GM23338 (cell line): ENCODE data around the gene ITGA8. TPM values are rescaled to one million over a fixed set of nuclear protein-coding genes. Genes with fewer than 3 reads are reported as not detected.

ENCODE experiments used
- ATAC-seq: fragments of 200-7000 bp; cut with Tn5 transposase; 3 replicates; pipeline ENCODE4 v1.9.1; 2020
- DNase-seq: peaks from one replicate; pipeline ENCODE4 v3.0.0-alpha.2; 2015; ENCODE audit warnings: low spot score
- H2AFZ ChIP-seq: fragments of 200-600 bp; sonication (generic); 2 replicates; pipeline ENCODE4 v1.8.0; 2016; ENCODE audit warnings: antibody characterized with exemption, mild to moderate bottlenecking, moderate library complexity
- H3F3A ChIP-seq: fragments of 200-600 bp; sonication (generic); replicated peaks from 2 replicates; pipeline ENCODE4 v1.8.0; 2017; ENCODE audit warnings: antibody characterized with exemption, mixed run types, low read depth
- H3K27ac ChIP-seq: fragments of 200-600 bp; sonication (generic); 2 replicates; pipeline ENCODE4 v1.6.1; 2016; ENCODE audit warnings: low read depth
- H3K27me3 ChIP-seq: fragments of 200-600 bp; sonication (generic); 2 replicates; pipeline ENCODE4 v1.8.0; 2016; ENCODE audit warnings: mild to moderate bottlenecking, mixed run types, moderate library complexity; ENCODE audit not compliant: insufficient read depth
- H3K36me3 ChIP-seq: fragments of 200-600 bp; sonication (generic); 2 replicates; pipeline ENCODE4 v1.8.0; 2016; ENCODE audit warnings: mild to moderate bottlenecking; ENCODE audit not compliant: insufficient read depth
- H3K4me1 ChIP-seq: fragments of 200-600 bp; sonication (generic); 2 replicates; pipeline ENCODE4 v1.8.0; 2016; ENCODE audit warnings: mild to moderate bottlenecking, moderate library complexity; ENCODE audit not compliant: insufficient read depth
- H3K4me2 ChIP-seq: fragments of 200-600 bp; sonication (generic); 2 replicates; pipeline ENCODE4 v1.7.1; 2017; ENCODE audit warnings: mixed run types
- H3K4me3 ChIP-seq: fragments of 200-600 bp; sonication (generic); 2 replicates; pipeline ENCODE4 v1.6.1; 2016; ENCODE audit warnings: mixed run types
- H3K79me2 ChIP-seq: fragments of 200-600 bp; sonication (generic); replicated peaks from 2 replicates; pipeline ENCODE4 v1.8.0; 2017; ENCODE audit warnings: mild to moderate bottlenecking; ENCODE audit not compliant: insufficient read depth
- H3K9me2 ChIP-seq: fragments of 200-600 bp; sonication (generic); 2 replicates; pipeline ENCODE4 v1.8.0; 2017; ENCODE audit not compliant: insufficient read depth
- H4K20me1 ChIP-seq: fragments of 200-600 bp; sonication (generic); replicated peaks from 2 replicates; pipeline ENCODE4 v1.8.0; 2017; ENCODE audit warnings: mild to moderate bottlenecking; ENCODE audit not compliant: insufficient read depth
- H3K27ac Mint-ChIP-seq: 2 replicates; pipeline ENCODE4 v1.8.0; 2020; ENCODE audit warnings: inconsistent platforms, mild to moderate bottlenecking, moderate library complexity, mixed read lengths
- H3K27me3 Mint-ChIP-seq: 3 replicates; pipeline ENCODE4 v1.8.0; 2022; ENCODE audit warnings: low read depth, mild to moderate bottlenecking, moderate library complexity, mixed read lengths, inconsistent platforms; ENCODE audit not compliant: insufficient read depth, poor library complexity
- H3K36me3 Mint-ChIP-seq: 3 replicates; pipeline ENCODE4 v1.8.0; 2021; ENCODE audit warnings: low read depth, mild to moderate bottlenecking, inconsistent platforms, moderate library complexity, mixed read lengths
- H3K4me1 Mint-ChIP-seq: 3 replicates; pipeline ENCODE4 v1.8.0; 2020; ENCODE audit warnings: mild to moderate bottlenecking, inconsistent platforms, mixed read lengths
- H3K4me3 Mint-ChIP-seq: 3 replicates; pipeline ENCODE4 v1.8.0; 2021; ENCODE audit warnings: moderate library complexity, mild to moderate bottlenecking, inconsistent platforms, mixed read lengths
- H3K9me3 Mint-ChIP-seq: 3 replicates; pipeline ENCODE4 v1.8.0; 2020; ENCODE audit warnings: moderate library complexity, mild to moderate bottlenecking, inconsistent platforms, mixed read lengths
- CREB1 ChIP-seq: fragments of 250-450 bp; sonication (Bioruptor Pico); IDR thresholded peaks from 2 replicates; pipeline ENCODE4 v1.5.0; 2020; ENCODE audit warnings: low read depth, mild to moderate bottlenecking, moderate library complexity
- EZH2 ChIP-seq: fragments of 200-600 bp; sonication (generic); IDR thresholded peaks from one replicate; pipeline ENCODE4 v1.8.0; 2017; ENCODE audit warnings: antibody characterized with exemption, mild to moderate bottlenecking, low read depth; ENCODE audit not compliant: unreplicated experiment
- EZH2phosphoT487 ChIP-seq: fragments of 200-600 bp; sonication (generic); IDR thresholded peaks from one replicate; pipeline ENCODE4 v1.8.1; 2018; ENCODE audit warnings: antibody characterized with exemption; ENCODE audit not compliant: unreplicated experiment
- JUNB ChIP-seq: IDR thresholded peaks from one replicate; pipeline ENCODE4 v1.6.1; 2016; ENCODE audit warnings: antibody characterized with exemption; ENCODE audit not compliant: unreplicated experiment
- NANOG ChIP-seq: IDR thresholded peaks from 2 replicates; pipeline ENCODE4 v1.6.1; 2016; ENCODE audit warnings: antibody characterized with exemption, borderline replicate concordance
- POLR2AphosphoS5 ChIP-seq: IDR thresholded peaks from 2 replicates; pipeline ENCODE4 v1.6.1; 2016; ENCODE audit warnings: antibody characterized with exemption, low read depth
- STAT1 ChIP-seq: IDR thresholded peaks from one replicate; pipeline ENCODE4 v1.6.1; 2016; ENCODE audit warnings: antibody characterized with exemption; ENCODE audit not compliant: unreplicated experiment
- ZNF114 ChIP-seq: fragments of 250-450 bp; sonication (Bioruptor Pico); IDR thresholded peaks from 2 replicates; pipeline ENCODE4 v1.5.0; 2020; ENCODE audit warnings: mild to moderate bottlenecking, moderate library complexity
- ZNF331 ChIP-seq: fragments of 250-450 bp; sonication (Bioruptor Pico); IDR thresholded peaks from 2 replicates; pipeline ENCODE4 v1.5.0; 2020; ENCODE audit warnings: low read depth, mild to moderate bottlenecking, moderate library complexity
- polyA plus RNA-seq: library from polyadenylated mRNA; unstranded; fragments of >200 nt; fragmentation: Nextera tagmentation; extraction: Ambion mirVana; gene quantifications from 2 replicates; pipeline ENCODE4 v1.2.1, GENCODE V29; 2016
- total RNA-seq: library from RNA; depleted of rRNA; stranded (reverse); fragments of >200 nt; shearing (Covaris generic); gene quantifications from 2 replicates; pipeline ENCODE4 v1.2.3, GENCODE V29; 2014
- TF ChIP-seq, protein P1 (sequence below), 2 experiments: fragments of 200-600 bp in 1 of 2; sonication (generic) in 1 of 2; conservative IDR thresholded peaks; 2 replicates each; pipeline versions ENCODE4 v1.5.1 to v1.6.1; 2016 to 2017; ENCODE audit warnings: antibody characterized with exemption in 2 of 2, low read depth in 2 of 2, mild to moderate bottlenecking in 2 of 2, moderate library complexity in 1 of 2
- TF ChIP-seq, protein P2 (sequence below): fragments of 250-450 bp; sonication (Bioruptor Pico); IDR thresholded peaks from 2 replicates; pipeline ENCODE4 v1.5.0; 2020; ENCODE audit warnings: mild to moderate bottlenecking, moderate library complexity
- TF ChIP-seq, protein P3 (sequence below): IDR thresholded peaks from one replicate; pipeline ENCODE4 v1.6.1; 2018; ENCODE audit warnings: antibody characterized with exemption; ENCODE audit not compliant: unreplicated experiment
- TF ChIP-seq, protein P4 (sequence below): IDR thresholded peaks from 2 replicates; pipeline ENCODE4 v1.6.1; 2016; ENCODE audit warnings: antibody characterized with exemption

Gene ITGA8
- total and polyA plus RNA-seq, 2 experiments from 2014 or later, result not detected

DNA sequence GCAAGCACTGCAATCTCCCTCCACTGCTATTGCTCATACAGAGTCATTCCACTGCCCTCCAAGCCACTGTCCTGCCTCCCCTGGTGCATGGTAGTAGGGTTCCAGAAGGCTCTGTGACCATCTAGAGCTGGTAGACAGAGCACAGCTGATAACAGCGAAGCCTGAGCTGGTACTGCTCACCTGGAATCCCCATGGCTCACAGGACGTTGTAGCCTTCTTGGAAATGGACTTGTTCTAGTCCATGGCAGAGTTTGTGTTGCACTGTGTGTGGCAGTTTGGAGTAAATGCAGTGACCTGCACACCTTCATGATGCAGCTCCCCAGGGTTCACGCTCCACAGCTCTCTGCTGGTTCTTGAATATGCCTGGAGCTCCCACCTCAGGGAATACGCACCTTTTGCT is 67.0 kb downstream of the ITGA8 start:
- H3K27me3 Mint-ChIP-seq, result peaks cover 5% of the 10 kb centered on the region
- no peak for TF ChIP-seq ZNF114 (CRISPR knock-in tag)
- TF ChIP-seq EZH2phosphoT487, result no peak
- TF ChIP-seq, protein P1, sequence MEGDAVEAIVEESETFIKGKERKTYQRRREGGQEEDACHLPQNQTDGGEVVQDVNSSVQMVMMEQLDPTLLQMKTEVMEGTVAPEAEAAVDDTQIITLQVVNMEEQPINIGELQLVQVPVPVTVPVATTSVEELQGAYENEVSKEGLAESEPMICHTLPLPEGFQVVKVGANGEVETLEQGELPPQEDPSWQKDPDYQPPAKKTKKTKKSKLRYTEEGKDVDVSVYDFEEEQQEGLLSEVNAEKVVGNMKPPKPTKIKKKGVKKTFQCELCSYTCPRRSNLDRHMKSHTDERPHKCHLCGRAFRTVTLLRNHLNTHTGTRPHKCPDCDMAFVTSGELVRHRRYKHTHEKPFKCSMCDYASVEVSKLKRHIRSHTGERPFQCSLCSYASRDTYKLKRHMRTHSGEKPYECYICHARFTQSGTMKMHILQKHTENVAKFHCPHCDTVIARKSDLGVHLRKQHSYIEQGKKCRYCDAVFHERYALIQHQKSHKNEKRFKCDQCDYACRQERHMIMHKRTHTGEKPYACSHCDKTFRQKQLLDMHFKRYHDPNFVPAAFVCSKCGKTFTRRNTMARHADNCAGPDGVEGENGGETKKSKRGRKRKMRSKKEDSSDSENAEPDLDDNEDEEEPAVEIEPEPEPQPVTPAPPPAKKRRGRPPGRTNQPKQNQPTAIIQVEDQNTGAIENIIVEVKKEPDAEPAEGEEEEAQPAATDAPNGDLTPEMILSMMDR (conservative IDR thresholded peaks at IDR 0.05; ENCODE audit: low read depth in 2 of 2), result no peak
- TF ChIP-seq, protein P2, sequence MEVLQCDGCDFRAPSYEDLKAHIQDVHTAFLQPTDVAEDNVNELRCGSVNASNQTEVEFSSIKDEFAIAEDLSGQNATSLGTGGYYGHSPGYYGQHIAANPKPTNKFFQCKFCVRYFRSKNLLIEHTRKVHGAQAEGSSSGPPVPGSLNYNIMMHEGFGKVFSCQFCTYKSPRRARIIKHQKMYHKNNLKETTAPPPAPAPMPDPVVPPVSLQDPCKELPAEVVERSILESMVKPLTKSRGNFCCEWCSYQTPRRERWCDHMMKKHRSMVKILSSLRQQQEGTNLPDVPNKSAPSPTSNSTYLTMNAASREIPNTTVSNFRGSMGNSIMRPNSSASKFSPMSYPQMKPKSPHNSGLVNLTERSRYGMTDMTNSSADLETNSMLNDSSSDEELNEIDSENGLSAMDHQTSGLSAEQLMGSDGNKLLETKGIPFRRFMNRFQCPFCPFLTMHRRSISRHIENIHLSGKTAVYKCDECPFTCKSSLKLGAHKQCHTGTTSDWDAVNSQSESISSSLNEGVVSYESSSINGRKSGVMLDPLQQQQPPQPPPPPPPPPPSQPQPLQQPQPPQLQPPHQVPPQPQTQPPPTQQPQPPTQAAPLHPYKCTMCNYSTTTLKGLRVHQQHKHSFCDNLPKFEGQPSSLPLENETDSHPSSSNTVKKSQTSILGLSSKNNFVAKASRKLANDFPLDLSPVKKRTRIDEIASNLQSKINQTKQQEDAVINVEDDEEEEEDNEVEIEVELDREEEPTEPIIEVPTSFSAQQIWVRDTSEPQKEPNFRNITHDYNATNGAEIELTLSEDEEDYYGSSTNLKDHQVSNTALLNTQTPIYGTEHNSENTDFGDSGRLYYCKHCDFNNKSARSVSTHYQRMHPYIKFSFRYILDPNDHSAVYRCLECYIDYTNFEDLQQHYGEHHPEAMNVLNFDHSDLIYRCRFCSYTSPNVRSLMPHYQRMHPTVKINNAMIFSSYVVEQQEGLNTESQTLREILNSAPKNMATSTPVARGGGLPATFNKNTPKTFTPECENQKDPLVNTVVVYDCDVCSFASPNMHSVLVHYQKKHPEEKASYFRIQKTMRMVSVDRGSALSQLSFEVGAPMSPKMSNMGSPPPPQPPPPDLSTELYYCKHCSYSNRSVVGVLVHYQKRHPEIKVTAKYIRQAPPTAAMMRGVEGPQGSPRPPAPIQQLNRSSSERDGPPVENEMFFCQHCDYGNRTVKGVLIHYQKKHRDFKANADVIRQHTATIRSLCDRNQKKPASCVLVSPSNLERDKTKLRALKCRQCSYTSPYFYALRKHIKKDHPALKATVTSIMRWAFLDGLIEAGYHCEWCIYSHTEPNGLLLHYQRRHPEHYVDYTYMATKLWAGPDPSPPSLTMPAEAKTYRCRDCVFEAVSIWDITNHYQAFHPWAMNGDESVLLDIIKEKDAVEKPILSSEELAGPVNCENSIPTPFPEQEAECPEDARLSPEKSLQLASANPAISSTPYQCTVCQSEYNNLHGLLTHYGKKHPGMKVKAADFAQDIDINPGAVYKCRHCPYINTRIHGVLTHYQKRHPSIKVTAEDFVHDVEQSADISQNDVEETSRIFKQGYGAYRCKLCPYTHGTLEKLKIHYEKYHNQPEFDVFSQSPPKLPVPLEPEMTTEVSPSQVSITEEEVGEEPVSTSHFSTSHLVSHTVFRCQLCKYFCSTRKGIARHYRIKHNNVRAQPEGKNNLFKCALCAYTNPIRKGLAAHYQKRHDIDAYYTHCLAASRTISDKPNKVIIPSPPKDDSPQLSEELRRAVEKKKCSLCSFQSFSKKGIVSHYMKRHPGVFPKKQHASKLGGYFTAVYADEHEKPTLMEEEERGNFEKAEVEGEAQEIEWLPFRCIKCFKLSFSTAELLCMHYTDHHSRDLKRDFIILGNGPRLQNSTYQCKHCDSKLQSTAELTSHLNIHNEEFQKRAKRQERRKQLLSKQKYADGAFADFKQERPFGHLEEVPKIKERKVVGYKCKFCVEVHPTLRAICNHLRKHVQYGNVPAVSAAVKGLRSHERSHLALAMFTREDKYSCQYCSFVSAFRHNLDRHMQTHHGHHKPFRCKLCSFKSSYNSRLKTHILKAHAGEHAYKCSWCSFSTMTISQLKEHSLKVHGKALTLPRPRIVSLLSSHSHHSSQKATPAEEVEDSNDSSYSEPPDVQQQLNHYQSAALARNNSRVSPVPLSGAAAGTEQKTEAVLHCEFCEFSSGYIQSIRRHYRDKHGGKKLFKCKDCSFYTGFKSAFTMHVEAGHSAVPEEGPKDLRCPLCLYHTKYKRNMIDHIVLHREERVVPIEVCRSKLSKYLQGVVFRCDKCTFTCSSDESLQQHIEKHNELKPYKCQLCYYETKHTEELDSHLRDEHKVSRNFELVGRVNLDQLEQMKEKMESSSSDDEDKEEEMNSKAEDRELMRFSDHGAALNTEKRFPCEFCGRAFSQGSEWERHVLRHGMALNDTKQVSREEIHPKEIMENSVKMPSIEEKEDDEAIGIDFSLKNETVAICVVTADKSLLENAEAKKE (CRISPR knock-in tag), result no peak
- no peak for TF ChIP-seq EZH2
- TF ChIP-seq JUNB, result no peak
- no peak for TF ChIP-seq NANOG
- TF ChIP-seq, protein P3, sequence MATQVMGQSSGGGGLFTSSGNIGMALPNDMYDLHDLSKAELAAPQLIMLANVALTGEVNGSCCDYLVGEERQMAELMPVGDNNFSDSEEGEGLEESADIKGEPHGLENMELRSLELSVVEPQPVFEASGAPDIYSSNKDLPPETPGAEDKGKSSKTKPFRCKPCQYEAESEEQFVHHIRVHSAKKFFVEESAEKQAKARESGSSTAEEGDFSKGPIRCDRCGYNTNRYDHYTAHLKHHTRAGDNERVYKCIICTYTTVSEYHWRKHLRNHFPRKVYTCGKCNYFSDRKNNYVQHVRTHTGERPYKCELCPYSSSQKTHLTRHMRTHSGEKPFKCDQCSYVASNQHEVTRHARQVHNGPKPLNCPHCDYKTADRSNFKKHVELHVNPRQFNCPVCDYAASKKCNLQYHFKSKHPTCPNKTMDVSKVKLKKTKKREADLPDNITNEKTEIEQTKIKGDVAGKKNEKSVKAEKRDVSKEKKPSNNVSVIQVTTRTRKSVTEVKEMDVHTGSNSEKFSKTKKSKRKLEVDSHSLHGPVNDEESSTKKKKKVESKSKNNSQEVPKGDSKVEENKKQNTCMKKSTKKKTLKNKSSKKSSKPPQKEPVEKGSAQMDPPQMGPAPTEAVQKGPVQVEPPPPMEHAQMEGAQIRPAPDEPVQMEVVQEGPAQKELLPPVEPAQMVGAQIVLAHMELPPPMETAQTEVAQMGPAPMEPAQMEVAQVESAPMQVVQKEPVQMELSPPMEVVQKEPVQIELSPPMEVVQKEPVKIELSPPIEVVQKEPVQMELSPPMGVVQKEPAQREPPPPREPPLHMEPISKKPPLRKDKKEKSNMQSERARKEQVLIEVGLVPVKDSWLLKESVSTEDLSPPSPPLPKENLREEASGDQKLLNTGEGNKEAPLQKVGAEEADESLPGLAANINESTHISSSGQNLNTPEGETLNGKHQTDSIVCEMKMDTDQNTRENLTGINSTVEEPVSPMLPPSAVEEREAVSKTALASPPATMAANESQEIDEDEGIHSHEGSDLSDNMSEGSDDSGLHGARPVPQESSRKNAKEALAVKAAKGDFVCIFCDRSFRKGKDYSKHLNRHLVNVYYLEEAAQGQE, result no peak
- TF ChIP-seq, protein P4, sequence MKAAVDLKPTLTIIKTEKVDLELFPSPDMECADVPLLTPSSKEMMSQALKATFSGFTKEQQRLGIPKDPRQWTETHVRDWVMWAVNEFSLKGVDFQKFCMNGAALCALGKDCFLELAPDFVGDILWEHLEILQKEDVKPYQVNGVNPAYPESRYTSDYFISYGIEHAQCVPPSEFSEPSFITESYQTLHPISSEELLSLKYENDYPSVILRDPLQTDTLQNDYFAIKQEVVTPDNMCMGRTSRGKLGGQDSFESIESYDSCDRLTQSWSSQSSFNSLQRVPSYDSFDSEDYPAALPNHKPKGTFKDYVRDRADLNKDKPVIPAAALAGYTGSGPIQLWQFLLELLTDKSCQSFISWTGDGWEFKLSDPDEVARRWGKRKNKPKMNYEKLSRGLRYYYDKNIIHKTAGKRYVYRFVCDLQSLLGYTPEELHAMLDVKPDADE, result no peak
- no peak for TF ChIP-seq CREB1 (CRISPR knock-in tag)
- no peak for TF ChIP-seq ZNF331 (CRISPR knock-in tag)
- no peak for TF ChIP-seq STAT1
- TF ChIP-seq POLR2AphosphoS5, result no peak
- no peak overlapping the region for H3K27ac Mint-ChIP-seq
- no peaks in the 10 kb centered on the region for H3K36me3 ChIP-seq
- H3F3A ChIP-seq, result no peaks in the 10 kb centered on the region
- no peaks in the 10 kb centered on the region for H3K4me1 Mint-ChIP-seq
- H3K79me2 ChIP-seq, result no peaks in the 10 kb centered on the region
- 0 out of 2 replicates have a peak, but pooled peaks cover 4% of the 10 kb centered on the region for H3K4me1 ChIP-seq
- H2AFZ ChIP-seq, result no peak overlapping the region
- H3K36me3 Mint-ChIP-seq, result no peaks in the 10 kb centered on the region
- no peaks in the 10 kb centered on the region for H3K27me3 ChIP-seq
- no peak overlapping the region for H3K4me2 ChIP-seq
- H3K9me3 Mint-ChIP-seq, result no peaks in the 10 kb centered on the region
- H3K4me3 Mint-ChIP-seq, result no peak overlapping the region
- DNase-seq, result no peak
- no peaks in the 10 kb centered on the region for H4K20me1 ChIP-seq
- H3K4me3 ChIP-seq, result no peak overlapping the region
- no peak overlapping the region for H3K27ac ChIP-seq
- no peak for ATAC-seq
- no peaks in the 10 kb centered on the region for H3K9me2 ChIP-seq
